Stimulated activated CD8-positive, alpha-beta memory T cell treated with anti-CD3 and anti-CD28 coated beads, Interleukin-7, amount 100 ng/mL, for 1 hour (primary cell): ENCODE data around the gene GCM1.
"Not testable (repeated sequence)": the region's sequence is repeated elsewhere in the genome, so short reads cannot be mapped to it uniquely, and the experiment has no call there.

ENCODE experiments used
- DNase-seq, 2 donors: peaks; one replicate each; pipeline ENCODE4 v3.0.0-alpha.2; 2020; ENCODE audit warnings: low read depth in 2 of 2

The GCM1 gene, protein sequence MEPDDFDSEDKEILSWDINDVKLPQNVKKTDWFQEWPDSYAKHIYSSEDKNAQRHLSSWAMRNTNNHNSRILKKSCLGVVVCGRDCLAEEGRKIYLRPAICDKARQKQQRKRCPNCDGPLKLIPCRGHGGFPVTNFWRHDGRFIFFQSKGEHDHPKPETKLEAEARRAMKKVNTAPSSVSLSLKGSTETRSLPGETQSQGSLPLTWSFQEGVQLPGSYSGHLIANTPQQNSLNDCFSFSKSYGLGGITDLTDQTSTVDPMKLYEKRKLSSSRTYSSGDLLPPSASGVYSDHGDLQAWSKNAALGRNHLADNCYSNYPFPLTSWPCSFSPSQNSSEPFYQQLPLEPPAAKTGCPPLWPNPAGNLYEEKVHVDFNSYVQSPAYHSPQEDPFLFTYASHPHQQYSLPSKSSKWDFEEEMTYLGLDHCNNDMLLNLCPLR

DNA sequence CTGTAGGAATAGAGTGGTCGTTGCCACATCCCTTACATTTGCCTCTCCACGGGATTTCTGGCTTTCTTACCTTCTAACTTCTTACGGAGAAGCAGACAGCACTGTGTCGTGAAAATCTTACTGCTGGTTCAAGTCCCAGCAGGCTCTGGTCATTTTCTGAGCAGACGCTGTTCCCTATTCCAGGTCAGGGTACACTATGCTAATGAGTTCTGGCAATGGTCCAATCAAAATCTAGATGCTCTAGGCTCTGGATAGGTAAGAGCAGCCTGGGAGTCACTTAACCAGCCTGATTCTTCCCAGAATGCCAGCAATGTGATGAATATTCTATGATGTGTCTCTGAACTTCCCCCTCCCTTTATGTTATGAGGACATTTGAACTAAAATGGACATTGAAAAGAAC is at the start of gene GCM1:
Gene GCM1, minus strand, starts transcription at position 158 of the 400 bp plus-strand sequence. CDS start 3,209 bp downstream, outside the sequence.
- DNase-seq: no peak

DNA sequence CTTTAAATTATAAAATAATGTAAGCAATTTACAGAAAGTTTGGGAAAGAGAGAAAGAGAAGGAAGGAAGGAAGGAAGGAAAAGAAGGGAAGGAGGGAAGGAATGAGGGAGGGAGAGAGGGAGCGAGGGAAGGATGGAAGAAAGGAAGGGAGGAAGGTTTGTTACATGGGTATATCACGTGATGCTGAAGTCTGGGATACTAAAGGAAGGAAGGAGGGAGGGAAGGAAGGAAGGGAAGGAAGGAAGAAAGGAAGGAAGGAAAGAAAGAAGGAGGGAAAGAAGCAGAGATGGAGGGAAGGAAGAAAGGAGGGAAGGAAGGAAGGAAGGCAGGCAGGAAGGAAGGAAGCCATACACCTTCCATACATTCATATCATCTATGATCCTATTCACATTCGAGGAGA is 48.9 kb upstream of the GCM1 start:
- DNase-seq: no peak

DNA sequence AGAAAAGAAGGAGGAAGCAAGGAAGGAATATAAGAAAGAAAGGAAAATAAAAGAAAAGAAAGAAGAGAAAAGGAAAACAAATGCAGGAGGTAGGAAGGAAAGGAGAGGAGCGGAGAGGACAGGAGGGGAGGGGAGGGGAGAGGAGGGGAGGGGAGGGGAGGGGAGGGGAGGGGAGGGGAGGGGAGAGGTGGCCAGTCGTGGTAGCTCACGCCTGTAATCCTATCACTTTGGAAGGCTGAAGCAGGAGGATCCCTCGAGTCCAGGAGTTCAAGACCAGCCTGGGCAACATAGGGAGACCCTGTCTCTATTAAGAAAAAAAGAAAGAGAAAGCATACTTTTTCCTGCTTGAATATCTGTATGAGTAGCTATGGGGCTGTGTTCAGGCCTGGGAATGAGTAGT is 46.4 kb upstream of the GCM1 start:
- DNase-seq: no peak

DNA sequence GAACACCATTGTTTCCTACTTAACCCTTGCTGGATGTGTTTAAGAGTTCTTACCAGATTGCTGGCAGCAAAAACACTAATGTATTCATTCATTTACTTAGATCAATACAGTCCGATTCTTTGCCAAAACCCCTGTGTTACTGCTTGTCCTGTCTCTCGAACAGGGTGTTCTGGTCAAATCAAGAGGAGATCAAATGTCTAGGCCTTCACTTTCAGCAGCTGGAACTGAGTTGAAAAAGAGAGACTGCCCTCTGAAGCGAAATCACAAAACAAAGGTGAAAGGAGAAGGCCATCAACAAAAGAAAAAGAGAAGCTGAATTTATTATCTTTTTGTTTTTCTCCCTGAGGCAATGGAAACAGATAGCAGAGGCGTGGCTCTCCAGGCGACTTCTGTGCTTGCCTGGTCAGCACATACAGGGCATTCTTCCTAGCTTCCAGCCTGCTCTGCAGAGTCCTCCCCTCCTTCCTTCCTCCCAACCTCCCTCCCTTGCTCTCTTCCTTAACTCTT is 44.1 kb upstream of the GCM1 start:
- no peak for DNase-seq

DNA sequence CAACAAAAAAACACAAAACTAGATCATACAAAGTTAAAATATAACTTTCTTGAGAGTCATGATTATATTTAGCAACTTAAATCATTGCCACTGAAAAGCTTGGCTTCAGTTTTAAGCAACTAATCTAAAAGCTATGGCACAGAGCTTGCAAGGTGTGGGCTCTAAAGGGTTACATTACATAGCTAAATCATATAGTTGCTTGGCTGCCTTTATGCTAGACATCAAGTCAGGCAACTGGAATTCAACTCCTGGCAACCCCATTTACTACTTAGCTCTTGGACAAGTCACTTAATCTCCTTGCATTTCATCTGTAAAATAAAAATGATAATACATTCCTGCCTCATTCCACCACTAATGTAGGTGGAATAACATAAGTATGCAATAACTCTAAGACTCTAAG is 40.9 kb upstream of the GCM1 start:
- no peak for DNase-seq

DNA sequence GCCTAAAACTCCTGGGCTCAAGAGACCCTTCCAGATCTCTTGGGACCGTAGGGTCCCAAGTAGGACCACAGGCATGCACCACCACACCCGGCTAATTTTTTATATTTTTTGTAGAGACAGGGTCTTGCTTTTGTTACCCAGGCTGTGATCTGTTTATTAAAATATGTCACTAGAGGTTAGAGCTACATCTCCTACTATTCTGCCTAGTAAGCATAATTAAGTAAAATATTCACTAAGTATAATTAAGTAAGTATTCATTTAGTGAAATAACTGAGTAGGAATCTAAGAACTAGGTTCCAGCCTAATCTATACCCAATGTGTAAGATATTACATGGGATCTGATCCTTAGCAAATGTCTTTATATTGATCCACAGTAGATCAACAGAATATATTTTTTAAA is 40.2 kb upstream of the GCM1 start:
- no peak for DNase-seq

DNA sequence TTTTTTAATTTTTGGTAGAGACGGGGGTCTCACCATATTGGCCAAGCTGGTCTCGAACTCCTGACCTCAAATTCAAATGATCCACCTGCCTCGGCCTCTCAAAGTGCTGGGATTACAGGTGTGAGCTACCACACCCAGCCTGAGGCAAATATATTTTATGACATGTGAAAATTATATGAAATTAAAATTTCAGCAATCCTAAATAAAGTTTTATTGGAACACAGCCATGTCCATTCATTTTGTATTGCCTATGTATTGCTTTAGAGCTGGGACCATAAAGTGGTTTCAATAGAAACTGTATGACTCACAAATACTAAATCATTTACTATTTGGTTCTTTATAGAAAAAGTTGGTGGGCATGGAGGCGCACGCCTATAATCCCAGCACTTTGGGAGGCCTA is 32.0 kb upstream of the GCM1 start:
- DNase-seq: no peak

DNA sequence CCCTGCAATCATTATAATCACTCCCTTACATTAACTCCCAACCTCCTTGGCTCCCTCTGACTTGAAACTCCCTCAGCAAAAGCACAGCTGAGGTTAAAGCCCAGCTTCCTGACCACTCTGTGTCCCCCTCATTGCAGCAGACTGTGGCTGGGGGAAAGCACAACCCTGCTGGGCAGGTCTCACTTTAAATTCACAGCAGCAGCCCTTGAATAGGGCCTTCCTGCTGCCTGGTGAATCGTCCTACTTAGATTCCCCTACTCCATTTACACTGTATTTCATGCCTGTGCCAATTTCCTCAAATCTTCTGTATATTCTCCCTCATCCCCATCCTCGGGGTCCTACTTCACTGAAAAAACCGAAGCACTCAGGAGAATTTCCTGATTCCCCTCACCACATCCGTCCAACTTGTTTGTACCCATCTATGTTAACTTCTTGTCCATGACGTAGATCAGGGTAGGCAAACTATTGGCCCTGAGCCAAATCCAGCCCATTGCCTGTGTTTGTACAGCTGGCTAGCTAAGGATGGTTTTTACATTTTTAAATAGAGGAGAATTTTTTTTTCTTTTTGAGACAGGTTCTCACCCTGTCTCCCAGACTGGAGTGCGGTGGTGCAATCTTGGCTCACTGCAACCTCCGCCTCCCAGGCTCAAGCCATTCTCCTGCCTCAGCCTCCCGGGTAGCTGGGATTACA is 31.5 kb upstream of the GCM1 start:
- peak in 1 of 2 donors; percentile 2 for DNase-seq

DNA sequence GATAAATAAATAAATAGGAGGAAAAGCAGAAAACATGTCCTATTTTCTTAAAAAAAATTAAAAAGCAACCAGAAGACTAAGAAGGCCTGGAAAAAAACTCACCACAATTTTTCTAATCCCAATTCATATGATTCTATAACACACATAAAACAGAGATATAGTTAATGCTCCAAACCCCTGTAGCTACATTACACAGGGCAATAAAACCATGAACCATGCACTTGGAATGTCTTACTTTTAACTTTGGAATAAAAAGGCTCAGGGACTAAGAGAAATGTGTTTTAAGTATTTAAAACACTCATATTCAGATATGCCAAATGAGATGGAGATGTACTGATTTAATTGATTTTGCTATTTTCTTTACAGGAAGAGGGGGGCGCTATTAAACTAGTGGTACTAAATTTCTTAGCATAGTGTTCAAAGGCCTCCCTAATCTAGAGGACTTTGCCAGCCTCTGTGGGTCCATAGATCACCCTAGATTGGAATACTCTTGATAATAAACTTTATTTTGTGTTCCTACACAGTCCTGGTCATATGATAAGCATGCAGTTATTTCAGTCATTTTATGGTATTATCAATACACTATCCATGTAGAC is 30.3 kb upstream of the GCM1 start:
- no peak for DNase-seq

DNA sequence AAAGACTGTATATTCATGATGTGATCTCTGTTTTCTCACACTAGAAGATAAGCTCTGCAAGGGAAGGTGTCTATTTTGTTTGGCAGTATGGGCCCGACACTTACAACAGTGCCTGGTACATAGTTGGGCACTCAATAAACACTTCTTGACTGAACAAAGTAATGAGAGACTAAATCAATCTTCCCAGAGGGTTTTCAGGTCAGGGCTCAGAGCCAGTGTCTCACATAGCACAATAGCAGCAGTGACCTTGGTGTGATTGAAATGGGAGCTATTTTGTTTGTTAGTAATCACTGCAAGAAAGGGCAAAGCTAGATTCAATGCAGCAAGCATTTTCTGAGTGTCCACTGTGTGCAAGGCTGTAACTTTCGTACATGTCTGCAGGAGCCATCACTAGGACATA is 26.4 kb upstream of the GCM1 start:
- DNase-seq: no peak

DNA sequence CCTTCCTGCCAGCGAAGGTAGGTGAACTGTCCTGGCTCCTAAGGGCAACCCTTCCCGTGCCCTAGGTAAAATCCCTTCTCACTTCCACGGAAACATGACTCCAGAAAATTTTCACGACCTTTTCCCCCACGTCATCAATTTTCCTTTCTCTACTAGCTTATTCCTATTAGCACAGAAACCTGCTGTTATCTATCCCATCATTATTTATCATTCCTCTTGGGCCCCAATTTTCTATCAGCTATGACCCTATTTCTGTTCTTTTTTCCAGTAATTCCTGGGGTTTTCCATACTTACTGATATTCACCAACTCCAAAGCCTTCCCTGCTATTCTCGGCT is 23.8 kb upstream of the GCM1 start:
- DNase-seq: no peak

DNA sequence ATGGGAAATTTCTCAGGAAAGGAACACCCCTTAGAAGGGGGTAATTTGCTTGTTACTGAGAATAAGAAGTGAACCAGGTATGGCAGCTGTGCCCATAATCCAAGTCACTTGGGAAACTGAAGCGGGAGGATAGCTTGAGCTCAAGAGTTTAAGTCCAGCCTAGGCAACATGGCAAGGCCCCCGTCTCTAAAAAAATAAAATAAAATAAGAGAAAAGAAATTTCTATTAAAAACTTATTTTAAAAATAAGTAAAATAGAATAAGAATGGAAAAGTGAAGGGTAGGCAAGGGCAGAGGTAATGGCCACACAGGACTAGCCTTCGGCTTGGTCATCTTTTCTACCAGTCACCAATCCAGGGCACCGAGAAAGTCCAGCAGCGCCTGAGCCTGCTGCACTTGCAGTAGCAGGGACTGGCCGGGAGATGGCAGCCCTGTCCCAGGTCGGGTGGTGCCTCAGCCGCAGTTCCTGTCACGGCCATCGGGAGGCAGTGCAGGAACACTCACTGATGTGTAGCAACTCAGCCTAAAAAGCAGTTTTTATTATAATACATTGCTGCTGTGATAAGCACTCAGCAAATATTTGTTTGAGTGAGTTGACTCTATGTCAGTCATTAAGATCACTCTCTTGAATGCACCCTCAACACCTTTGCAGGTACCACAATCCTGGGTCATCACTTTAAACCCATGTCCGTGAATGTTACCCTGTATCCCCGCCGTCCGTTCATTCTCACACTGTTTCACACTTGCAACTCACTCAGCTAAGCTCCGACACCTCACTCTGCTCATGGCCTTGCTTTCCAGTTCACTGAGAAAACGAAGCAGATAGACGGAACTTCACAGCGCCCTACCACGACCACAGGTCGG is 23.2 kb upstream of the GCM1 start:
- DNase-seq: peak; percentile 81 to 89

DNA sequence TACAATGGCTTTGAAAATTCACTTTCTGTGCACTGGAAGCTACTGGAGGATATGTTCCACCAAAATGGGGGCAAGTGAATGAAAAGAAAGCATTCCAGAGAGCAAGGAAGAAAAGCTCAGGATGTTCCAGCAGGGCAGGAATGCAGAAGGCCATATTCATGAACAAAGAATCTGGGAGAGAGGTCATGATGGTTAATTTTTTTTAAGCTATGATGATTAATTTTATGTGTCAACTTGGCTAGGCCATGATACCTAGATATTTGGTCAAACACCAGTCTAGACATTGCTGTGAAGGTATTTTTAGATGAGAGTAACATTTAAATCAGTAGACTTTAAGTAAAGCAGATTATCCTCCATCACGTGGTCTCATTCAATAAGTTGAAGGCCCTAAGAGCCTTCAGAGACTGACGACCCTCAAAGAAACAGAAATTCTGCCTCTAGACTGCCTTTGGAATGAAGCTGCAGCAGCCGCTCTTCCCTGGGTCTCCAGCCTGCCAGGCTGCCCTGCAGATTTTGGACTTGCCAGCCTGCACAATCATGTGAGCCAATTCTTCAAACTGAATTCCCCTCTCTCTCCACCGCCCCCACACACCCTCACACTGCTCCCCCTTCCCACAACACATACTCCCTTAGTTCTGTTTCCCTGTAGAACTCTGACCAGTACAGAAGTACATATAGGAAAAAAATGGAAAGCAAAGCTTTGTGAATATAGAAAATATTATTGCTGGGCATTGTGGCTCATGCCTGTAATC is 20.1 kb upstream of the GCM1 start:
- no peak for DNase-seq

DNA sequence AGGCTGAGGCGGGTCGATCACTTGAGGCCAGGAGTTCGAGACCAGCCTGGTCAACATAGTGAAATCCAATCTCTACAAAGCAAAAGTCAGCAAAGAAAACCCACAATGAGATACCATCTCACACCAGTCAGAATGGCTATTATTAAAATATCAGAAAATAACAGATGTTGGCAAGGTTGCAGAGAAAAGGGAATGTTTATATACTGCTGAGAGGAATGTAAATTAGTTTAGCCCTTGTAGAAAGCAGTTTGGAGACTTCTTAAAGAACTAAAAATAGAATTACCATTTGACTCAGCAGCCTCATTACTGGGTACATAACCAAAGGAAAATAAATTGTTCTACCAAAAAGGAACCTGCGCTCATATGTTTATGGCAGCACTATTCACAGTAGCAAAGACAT is 16.7 kb upstream of the GCM1 start:
- no peak for DNase-seq

DNA sequence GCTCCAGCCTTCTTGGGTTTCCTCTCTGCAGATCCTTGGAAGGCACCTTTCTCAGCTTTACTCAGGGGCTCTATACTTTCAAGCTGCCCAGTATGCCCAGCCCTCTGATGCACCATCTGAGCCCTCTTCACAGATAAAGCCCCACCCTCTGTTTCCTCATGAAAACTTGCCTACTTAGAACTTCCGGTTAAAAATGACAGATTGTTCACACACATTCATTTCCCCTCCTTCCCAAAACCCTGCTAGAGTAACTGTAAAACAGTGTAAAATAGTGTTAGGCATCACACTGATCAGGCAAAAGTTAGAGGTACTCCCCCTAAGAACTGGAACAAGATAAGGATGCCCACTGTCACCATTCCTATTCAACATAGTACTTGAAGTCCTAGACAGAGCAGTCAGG is 14.0 kb upstream of the GCM1 start:
- no peak for DNase-seq

DNA sequence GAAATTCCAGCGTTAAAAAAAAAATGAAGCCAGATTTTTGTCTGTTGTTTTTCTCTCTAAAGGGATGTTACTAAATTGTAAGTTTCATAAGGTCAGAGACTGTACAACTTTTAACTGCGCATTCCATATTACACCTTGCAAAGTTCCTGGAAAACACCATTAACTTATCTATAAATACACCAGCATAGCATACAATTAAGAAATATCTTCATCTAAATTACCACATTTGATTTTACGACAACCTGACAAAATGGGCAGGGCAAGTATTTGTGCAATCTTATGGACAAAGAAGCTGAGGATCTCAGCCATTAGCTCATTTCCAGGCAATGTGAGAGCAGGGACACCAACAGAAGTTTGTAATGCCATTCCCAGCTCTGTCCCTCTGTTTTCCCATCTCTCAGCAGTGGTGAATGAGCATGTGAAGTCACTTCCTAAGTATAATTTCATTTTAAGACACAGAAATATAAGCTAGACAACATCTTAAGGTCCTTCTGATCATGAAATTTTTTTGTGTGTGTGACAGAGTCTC is 12.9 kb upstream of the GCM1 start:
- DNase-seq: no peak

DNA sequence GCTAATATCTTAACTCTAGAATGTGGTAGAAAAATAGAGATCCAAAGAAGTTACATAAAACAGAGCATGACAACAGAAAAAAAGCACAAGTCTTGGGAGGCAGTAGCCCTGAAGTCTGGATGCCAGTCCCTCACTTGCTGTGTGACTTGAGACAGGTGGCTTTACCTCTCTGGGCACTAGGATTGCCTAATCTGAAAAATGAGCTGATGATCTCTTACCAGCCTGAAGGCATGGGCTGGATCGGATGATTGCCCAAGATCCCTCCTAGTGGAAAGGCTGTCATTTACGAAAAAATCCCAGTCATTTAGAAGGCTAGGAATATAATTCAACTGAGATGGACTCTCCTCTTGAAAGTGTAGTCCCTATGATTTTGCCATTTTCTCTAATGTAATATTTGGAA is 10.9 kb upstream of the GCM1 start:
- no peak for DNase-seq

DNA sequence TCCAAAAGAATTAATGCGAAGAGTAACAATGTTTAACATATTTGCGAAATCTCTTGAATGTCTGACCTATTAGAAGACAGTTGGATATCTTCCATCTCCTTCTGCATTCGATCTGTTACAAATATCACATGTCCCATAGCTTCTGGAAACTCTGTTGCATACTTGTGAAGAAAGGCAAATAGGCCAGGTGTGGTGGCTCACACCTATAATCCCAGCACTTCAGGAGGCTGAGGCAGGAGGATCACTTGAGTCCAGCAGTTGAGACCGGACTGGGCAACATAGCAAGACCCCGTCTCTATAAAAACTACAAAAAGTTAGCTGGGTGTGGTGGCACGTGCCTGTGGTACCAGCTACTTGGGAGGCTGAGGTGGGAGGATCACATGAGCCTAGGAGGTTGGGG is 9.4 kb upstream of the GCM1 start:
- not testable (repeated sequence) for DNase-seq

DNA sequence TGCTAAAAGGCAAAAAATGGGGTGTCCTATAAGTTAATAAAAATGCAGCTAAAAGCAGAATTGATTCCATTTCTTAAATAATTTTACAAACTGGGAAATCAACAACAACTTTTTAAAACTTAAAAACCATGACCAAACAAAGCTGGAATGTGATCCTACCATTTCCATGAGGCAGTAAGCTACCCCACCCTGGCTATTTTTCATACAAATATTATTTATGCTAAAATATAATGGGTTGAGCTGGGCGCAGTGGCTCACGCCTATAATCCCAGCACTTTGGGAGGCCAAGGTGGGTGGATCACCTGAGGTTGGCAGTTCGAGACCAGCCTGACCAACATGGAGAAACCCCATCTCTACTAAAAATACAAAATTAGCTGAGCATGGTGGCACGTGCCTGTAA is 6.6 kb upstream of the GCM1 start:
- DNase-seq: not testable (repeated sequence)

DNA sequence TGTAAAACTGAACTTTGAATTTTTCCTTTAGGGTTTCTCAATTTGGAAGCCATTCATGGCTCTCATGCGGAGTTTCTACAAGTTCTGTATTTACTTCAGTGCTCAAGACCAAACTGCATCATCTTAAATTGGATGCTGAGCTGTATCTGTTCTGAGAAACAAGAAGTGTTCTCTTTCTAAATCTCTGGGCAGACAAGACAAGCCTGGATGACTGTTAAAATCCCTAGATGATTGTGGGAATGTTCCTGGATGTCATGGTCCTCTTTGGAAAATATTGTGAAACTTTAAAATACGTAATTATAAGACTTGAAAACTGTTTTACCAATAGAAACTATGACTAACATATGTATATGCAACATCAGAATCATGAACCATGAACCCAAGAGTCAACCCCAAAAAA is 6.2 kb upstream of the GCM1 start:
- no peak for DNase-seq

DNA sequence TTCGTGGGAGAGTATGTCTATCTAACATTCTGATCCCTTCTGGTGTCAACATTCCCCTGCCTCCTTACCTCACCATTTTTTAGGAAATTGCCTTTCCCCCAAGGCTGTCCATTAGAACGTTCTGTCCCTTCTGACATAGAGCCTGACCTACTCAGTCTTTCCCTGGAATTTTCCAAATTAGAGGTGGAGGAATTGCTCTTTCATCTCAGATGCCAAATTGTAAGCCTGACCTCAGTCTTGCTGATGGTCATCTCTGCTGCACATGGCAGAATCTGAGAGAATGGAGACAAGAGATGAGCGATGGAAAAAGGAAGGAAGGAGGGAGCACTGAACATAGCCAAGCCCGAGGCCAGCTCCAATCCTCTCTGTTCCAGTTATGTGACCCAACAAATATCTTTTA is 5.4 kb upstream of the GCM1 start:
- DNase-seq: no peak
